Choroid plexus epithelial cell (primary cell): ENCODE measurements around the gene BCL2.

ENCODE experiments used
- DNase-seq: peaks from one replicate; pipeline ENCODE4 v3.0.0-alpha.2; 2010; ENCODE audit warnings: low read depth
- H3K4me3 ChIP-seq: 2 replicates; pipeline ENCODE4 v1.5.1; 2011; ENCODE audit warnings: low read depth, mild to moderate bottlenecking, control low read depth, low read length, moderate library complexity
- CTCF ChIP-seq: conservative IDR thresholded peaks from 2 replicates; pipeline ENCODE4 v1.5.1; 2011; ENCODE audit warnings: low read depth, mild to moderate bottlenecking, control low read depth, inconsistent platforms, low read length, moderate library complexity

The BCL2 gene

GRCh38 chr18:63083555-63083954 is 236.0 kb downstream of the BCL2 start:
- peak; percentile 17 for DNase-seq
- TF ChIP-seq CTCF: no peak
- H3K4me3 ChIP-seq: no peak overlapping the region

- no peak overlapping the region for H3K4me3 ChIP-seq
- DNase-seq: peak; percentile 13
- TF ChIP-seq CTCF: no peak
Measured at GRCh38 chr18:63083020-63083531, 236.5 kb downstream of the BCL2 start.

GRCh38 chr18:63082366-63083019 is 237.1 kb downstream of the BCL2 start:
- no peak for DNase-seq
- TF ChIP-seq CTCF: no peak
- H3K4me3 ChIP-seq: no peak overlapping the region

- no peak for DNase-seq
- no peak overlapping the region for H3K4me3 ChIP-seq
- no peak for TF ChIP-seq CTCF
Measured at GRCh38 chr18:63079114-63079513, 240.5 kb downstream of the BCL2 start.

- H3K4me3 ChIP-seq: no peak overlapping the region
- TF ChIP-seq CTCF: no peak
- DNase-seq: no peak
Measured at GRCh38 chr18:63078471-63078870, 241.1 kb downstream of the BCL2 start.

- no peak for TF ChIP-seq CTCF
- H3K4me3 ChIP-seq: peak overlapping the region; percentile 55
- peak; percentile 29 for DNase-seq
Measured at GRCh38 chr18:63074981-63075404, 244.6 kb downstream of the BCL2 start.

- no peak for TF ChIP-seq CTCF
- no peak for DNase-seq
- no peak overlapping the region for H3K4me3 ChIP-seq
Measured at GRCh38 chr18:63073481-63073880, 246.1 kb downstream of the BCL2 start.
